Thyroid gland (tissue), 4 donors: ENCODE measurements around the gene POU3F3.

Experiments used
- CTCF ChIP-seq, 6 experiments: fragments of 200-600 bp in 3 of 6; fragments of 450-650 bp in 3 of 6; sonication (generic) in 3 of 6; IDR thresholded peaks; one replicate each; pipeline ENCODE4 v1.5.1; 2016 to 2019; ENCODE audit warnings: antibody characterized with exemption in 6 of 6, mild to moderate bottlenecking in 2 of 6, inconsistent platforms in 1 of 6, moderate library complexity in 1 of 6
- POLR2A ChIP-seq, 2 donors: fragments of 450-650 bp; IDR thresholded peaks; one replicate each; pipeline ENCODE4 v1.6.1; 2017; ENCODE audit warnings: antibody characterized with exemption in 2 of 2, mild to moderate bottlenecking in 2 of 2, moderate library complexity in 1 of 2

GRCh38 chr2:104816143-104816542 lies 37.8 kb upstream of the POU3F3 start:
- no peak for TF ChIP-seq CTCF (IDR thresholded peaks at IDR 0.05)
- TF ChIP-seq POLR2A (IDR thresholded peaks at IDR 0.05) = no peak
